Heart left ventricle (tissue), 13 donors: ENCODE data around the gene NTM.

Source experiments
- POLR2A ChIP-seq, 2 donors: fragments of 450-650 bp; IDR thresholded peaks; one replicate each; pipeline ENCODE4 v1.6.1; 2017; ENCODE audit warnings: antibody characterized with exemption in 2 of 2, mild to moderate bottlenecking in 2 of 2, moderate library complexity in 2 of 2
- TF ChIP-seq, protein P1 (sequence below), 12 donors: fragments of 200-600 bp; sonication (generic) in 4 of 12; IDR thresholded peaks; one replicate each; pipeline versions ENCODE4 v1.5.0 to v1.8.0; 2018 to 2022; ENCODE audit warnings: antibody characterized with exemption in 12 of 12, mild to moderate bottlenecking in 5 of 12
- donor health status: ischemic (EF 13 %, LVEDD 7.1; RV severe dilation, severe dysfunction).
- donor health status: DM: no; HTN: yes; CAD: no.
- donor health status: DM: no; HTN: no; CAD: no.
- donor health status: ischemic (EF 25% LVEDD 6.9; RV normal size, moderate dysfunction).
- donor health status: ischemic (EF 25% LVEDD 5.7; RV mildly dilated, moderate dysfunction).
- donor health status: ischemic (EF 35%, LVEDD 5.7; RV mildly dilated, moderate dysfunction).
- donor health status: nonischemic (EF 11% LVEDD 7.7; RV severe dilation, severe dysfunction).
- donor health status: DM: yes; HTN: yes; CAD: no.
- donor health status: PGD.
- donor health status: ischemic (EF 29% LVEDD 5.4; RV normal size, mild dysfunction).
- donor health status: nonischemic (EF 23%, LVEDD 6.1; RV moderate dilation, normal function).

DNA sequence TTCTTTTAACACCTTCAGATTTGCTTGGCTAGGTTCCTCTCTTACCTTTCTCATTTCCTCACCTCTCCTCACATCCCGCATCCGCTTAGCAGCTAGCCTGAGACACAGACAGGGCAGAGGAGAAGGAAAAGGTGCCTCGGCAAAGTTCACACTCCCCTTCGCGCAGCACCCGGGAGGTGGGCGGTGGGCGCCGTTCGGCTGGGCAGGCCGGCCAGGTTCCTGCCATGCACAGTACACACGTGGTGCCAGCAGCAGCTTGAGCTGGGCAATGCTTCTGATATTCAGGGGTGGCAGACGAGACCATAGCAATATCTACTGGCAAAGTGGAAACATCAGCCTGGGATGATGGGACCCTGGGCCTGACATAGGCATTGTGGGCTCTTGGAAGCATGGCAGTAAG is 3.3 kb downstream of the NTM start:
- TF ChIP-seq POLR2A (IDR thresholded peaks at IDR 0.05) = no peak
- TF ChIP-seq, protein P1, sequence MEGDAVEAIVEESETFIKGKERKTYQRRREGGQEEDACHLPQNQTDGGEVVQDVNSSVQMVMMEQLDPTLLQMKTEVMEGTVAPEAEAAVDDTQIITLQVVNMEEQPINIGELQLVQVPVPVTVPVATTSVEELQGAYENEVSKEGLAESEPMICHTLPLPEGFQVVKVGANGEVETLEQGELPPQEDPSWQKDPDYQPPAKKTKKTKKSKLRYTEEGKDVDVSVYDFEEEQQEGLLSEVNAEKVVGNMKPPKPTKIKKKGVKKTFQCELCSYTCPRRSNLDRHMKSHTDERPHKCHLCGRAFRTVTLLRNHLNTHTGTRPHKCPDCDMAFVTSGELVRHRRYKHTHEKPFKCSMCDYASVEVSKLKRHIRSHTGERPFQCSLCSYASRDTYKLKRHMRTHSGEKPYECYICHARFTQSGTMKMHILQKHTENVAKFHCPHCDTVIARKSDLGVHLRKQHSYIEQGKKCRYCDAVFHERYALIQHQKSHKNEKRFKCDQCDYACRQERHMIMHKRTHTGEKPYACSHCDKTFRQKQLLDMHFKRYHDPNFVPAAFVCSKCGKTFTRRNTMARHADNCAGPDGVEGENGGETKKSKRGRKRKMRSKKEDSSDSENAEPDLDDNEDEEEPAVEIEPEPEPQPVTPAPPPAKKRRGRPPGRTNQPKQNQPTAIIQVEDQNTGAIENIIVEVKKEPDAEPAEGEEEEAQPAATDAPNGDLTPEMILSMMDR (IDR thresholded peaks at IDR 0.05) = no peak
